GM12878 (cell line): ENCODE measurements around the gene IPPK. TPM values are rescaled to one million over a fixed set of nuclear protein-coding genes. Genes with fewer than 3 reads are reported as not detected.

ENCODE experiments used
- ATAC-seq: fragments of 200-7000 bp; cut with Tn5 transposase; 3 replicates; pipeline ENCODE4 v1.9.1; 2020; ENCODE audit warnings: mild to moderate bottlenecking, moderate library complexity
- BruUV-seq: library from RNA; stranded (reverse); fragments of 400-500 nt; replicated peaks from 2 replicates; lab custom pipeline; 2021; lab: Mats Ljungman, UMichigan
- CTCF ChIA-PET: fragments of 300-600 bp; sonication (Branson Sonifier 250); formaldehyde crosslinking; extraction: SDS; loops from one replicate; lab custom pipeline; 2021; ENCODE audit warnings: inconsistent platforms; lab: Yijun Ruan, JAX
- POLR2A ChIA-PET: fragments of 350-600 bp; formaldehyde crosslinking; extraction: SDS; loops from one replicate; lab custom pipeline; 2021; ENCODE audit warnings: inconsistent platforms; lab: Charles Lee
- RAD21 ChIA-PET: fragments of 300-600 bp; sonication (Branson Sonifier 250); formaldehyde crosslinking; loops from one replicate; lab custom pipeline; 2023; ENCODE audit warnings: antibody characterized with exemption; ENCODE audit not compliant: unreplicated experiment; lab: Charles Lee
- SMC1A ChIA-PET: fragments of 300-600 bp; sonication (Branson Sonifier 250); formaldehyde crosslinking; loops from one replicate; lab custom pipeline; 2023; ENCODE audit not compliant: unreplicated experiment, uncharacterized antibody; lab: Charles Lee
- DNase-seq: peaks from one replicate; pipeline ENCODE4 v3.0.0-alpha.2; 2011; ENCODE audit warnings: low read depth, low spot score
- FAIRE-seq: peaks from 3 replicates; lab custom pipeline; 2011; peaks lifted over from hg19 to GRCh38; lab: Jason Lieb, UNC
- H2AFZ ChIP-seq: 2 replicates; pipeline ENCODE4 v1.6.0; 2011; ENCODE audit warnings: low read depth, low read length, control low read depth; ENCODE audit not compliant: control insufficient read depth
- H3K27ac ChIP-seq: 2 replicates; pipeline ENCODE4 v1.5.1; 2011; ENCODE audit warnings: control low read depth; ENCODE audit not compliant: control insufficient read depth, insufficient read depth
- H3K27me3 ChIP-seq, 2 experiments: replicated peaks in 1 of 2; 2 replicates each; pipeline versions ENCODE4 v1.6.0 to v1.6.1; 2011; ENCODE audit warnings: low read length in 1 of 2; ENCODE audit not compliant: control insufficient read depth in 2 of 2, insufficient read depth in 2 of 2
- H3K36me3 ChIP-seq, 2 experiments: 2 replicates each; pipeline ENCODE4 v1.5.1; 2011; ENCODE audit warnings: low read length in 1 of 2; ENCODE audit not compliant: control insufficient read depth in 2 of 2, insufficient read depth in 2 of 2
- H3K4me1 ChIP-seq: 2 replicates; pipeline ENCODE4 v1.6.1; 2011; ENCODE audit warnings: mild to moderate bottlenecking, low read length, moderate library complexity, mixed read lengths; ENCODE audit not compliant: control insufficient read depth, insufficient read depth
- H3K4me2 ChIP-seq: 2 replicates; pipeline ENCODE4 v1.6.0; 2011; ENCODE audit warnings: control low read depth; ENCODE audit not compliant: control insufficient read depth, insufficient read depth
- H3K4me3 ChIP-seq: fragments of 200-600 bp; sonication (generic); 2 replicates; pipeline ENCODE4 v1.5.1; 2016
- H3K79me2 ChIP-seq: 2 replicates; pipeline ENCODE4 v1.6.0; 2011; ENCODE audit warnings: low read length; ENCODE audit not compliant: control insufficient read depth, insufficient read depth
- H3K9ac ChIP-seq: 2 replicates; pipeline ENCODE4 v1.8.0; 2011; ENCODE audit warnings: low read length, control low read depth, mixed read lengths; ENCODE audit not compliant: control insufficient read depth, insufficient read depth
- H3K9me3 ChIP-seq: replicated peaks from 3 replicates; pipeline ENCODE4 v1.5.1; 2011; ENCODE audit warnings: mild to moderate bottlenecking, low read length; ENCODE audit not compliant: control insufficient read depth, insufficient read depth
- H4K20me1 ChIP-seq: 2 replicates; pipeline ENCODE4 v1.6.0; 2011; ENCODE audit not compliant: control insufficient read depth, insufficient read depth
- ATF7 ChIP-seq: fragments of 450-650 bp; IDR thresholded peaks from 2 replicates; pipeline ENCODE4 v1.6.1; 2016; ENCODE audit warnings: low read depth, mild to moderate bottlenecking
- BCL11A ChIP-seq: IDR thresholded peaks from 2 replicates; pipeline ENCODE4 v1.6.1; 2011; ENCODE audit warnings: low read depth, low read length
- BMI1 ChIP-seq: fragments of 450-650 bp; IDR thresholded peaks from 2 replicates; pipeline ENCODE4 v1.6.1; 2016; ENCODE audit warnings: mild to moderate bottlenecking, moderate library complexity, borderline replicate concordance
- CEBPZ ChIP-seq: fragments of 150-350 bp; IDR thresholded peaks from 2 replicates; pipeline ENCODE4 v1.6.1; 2016; ENCODE audit warnings: low read depth, low read length
- E2F8 ChIP-seq: fragments of 450-650 bp; IDR thresholded peaks from 2 replicates; pipeline ENCODE4 v1.6.1; 2018; ENCODE audit warnings: mild to moderate bottlenecking, low read depth, moderate library complexity; ENCODE audit not compliant: partially characterized antibody
- HDAC6 ChIP-seq: fragments of 200-600 bp; sonication (generic); IDR thresholded peaks from one replicate; pipeline ENCODE4 v1.8.0; 2017; ENCODE audit warnings: antibody characterized with exemption; ENCODE audit not compliant: unreplicated experiment
- RCOR1 ChIP-seq: conservative IDR thresholded peaks from 2 replicates; pipeline ENCODE4 v1.6.1; 2012; ENCODE audit warnings: low read depth, low read length, improper control_type of control experiment
- REST ChIP-seq: IDR thresholded peaks from 2 replicates; pipeline ENCODE4 v1.6.1; 2012; ENCODE audit warnings: mild to moderate bottlenecking, low read depth, low read length
- SMC3 ChIP-seq: IDR thresholded peaks from 2 replicates; pipeline ENCODE4 v1.6.1; 2011; ENCODE audit warnings: low read length, improper control_type of control experiment, borderline replicate concordance
- TARDBP ChIP-seq: IDR thresholded peaks from 2 replicates; pipeline ENCODE4 v1.6.1; 2016; ENCODE audit warnings: borderline replicate concordance
- TCF12 ChIP-seq: IDR thresholded peaks from 2 replicates; pipeline ENCODE4 v1.6.1; 2011; ENCODE audit warnings: low read depth, mild to moderate bottlenecking, low read length
- WGBS: methylation state at CpG from one replicate; pipeline ENCODE4 v1.1.6; 2016; ENCODE audit warnings: low lambda C conversion rate; ENCODE audit not compliant: insufficient replicate concordance, insufficient coverage; ENCODE audit errors: missing lambda C conversion rate; 5-methylcytosine and 5-hydroxymethylcytosine counted together
- in situ Hi-C: fragments of 300-500 bp; cut with MboI; formaldehyde crosslinking; loops from 9 replicates; pipeline ENCODE4 v1.14.3; 2018; ENCODE audit warnings: mixed read lengths
- intact Hi-C: fragments of 100-400 bp; cut with micrococcal nuclease; formaldehyde crosslinking; loops from one replicate; pipeline ENCODE4 v1.14.2; 2022; ENCODE audit not compliant: unreplicated experiment
- polyA plus RNA-seq, 11 experiments: library from polyadenylated mRNA; depleted of rRNA in 4 of 11; unstranded in 6 of 11; stranded (reverse) in 5 of 11; fragments of >200 nt; fragmentation: Nextera tagmentation in 4 of 11; fragmentation: Illumina TruSeq in 1 of 11; extraction: Ambion mirVana in 4 of 11; extraction: Trizol in 1 of 11; gene quantifications; 1 replicate in 1 of 11; 2 replicates in 10 of 11; pipeline versions ENCODE4 v1.2.1 to v1.2.3, GENCODE V29; 2011 to 2016; ENCODE audit warnings: inconsistent platforms in 2 of 11, missing spikeins in 2 of 11, low read depth in 1 of 11
- total RNA-seq, 4 experiments: library from RNA; depleted of rRNA in 3 of 4; stranded (reverse); fragments of >200 nt in 3 of 4; fragmentation: Illumina TruSeq in 1 of 4; extraction: Trizol in 1 of 4; gene quantifications; 2 replicates each; pipeline versions ENCODE4 v1.2.1 to v1.2.3, GENCODE V29; 2013 to 2021
- TF ChIP-seq, protein P1 (sequence below): fragments of 450-650 bp; formaldehyde crosslinking; IDR thresholded peaks from 2 replicates; pipeline ENCODE4 v1.5.0; 2022; ENCODE audit warnings: mild to moderate bottlenecking, missing genetic modification characterization

Gene IPPK
- total and polyA plus RNA-seq, 10 of the 15 experiments (the other 5 are each of a cell fraction or from before 2014, with no cell fraction given), result 2.1 to 22.1 (median 11.4) TPM

DNA sequence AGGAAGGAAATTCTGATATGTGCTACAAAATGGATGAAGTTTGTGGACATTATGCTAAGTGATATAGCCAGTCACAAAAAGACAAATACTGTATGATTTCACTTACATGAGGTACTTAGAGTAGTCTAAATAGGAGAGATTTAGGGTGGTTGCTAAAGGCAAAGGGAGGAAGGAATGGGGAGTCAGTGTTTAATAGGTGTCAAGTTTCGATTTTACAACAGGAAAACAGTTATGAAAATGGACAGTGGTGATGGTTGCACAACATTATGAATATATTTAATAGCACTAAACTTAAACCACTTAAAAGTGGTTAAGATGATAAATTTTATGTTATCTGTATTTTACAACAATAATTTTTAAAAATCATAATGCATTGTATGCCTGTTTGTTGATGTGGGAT is 93.8 kb downstream of the IPPK start:
- Histone ChIP-seq H3K4me1 (no peaks in the 10 kb centered on the region), H3K9ac (no peak overlapping the region), H3K4me2 (no peak overlapping the region), H3K27ac (no peak overlapping the region), H3K4me3 (no peak overlapping the region), H3K9me3 (no peaks in the 10 kb centered on the region), H3K27me3 (no peaks in the 10 kb centered on the region), H3K79me2 (no peaks in the 10 kb centered on the region), H4K20me1 (no peaks in the 10 kb centered on the region), H2AFZ (no peak overlapping the region), H3K36me3 (no peaks in the 10 kb centered on the region)
- FAIRE-seq (no peak), DNase-seq (no peak), ATAC-seq (no peak)
- no TSS peak for BruUV-seq
- CTCF ChIA-PET, result no interaction called here
- WGBS, result 0% methylated on average over 1 of the region's 1 CpG
- RAD21 ChIA-PET, result no interaction called here
- POLR2A ChIA-PET, result no interaction called here
- intact Hi-C loops, result no loop called here
- SMC1A ChIA-PET, result no interaction called here
- in situ Hi-C loops, result no loop called here
- no peak for TF ChIP-seq SMC3
- TF ChIP-seq, protein P1, sequence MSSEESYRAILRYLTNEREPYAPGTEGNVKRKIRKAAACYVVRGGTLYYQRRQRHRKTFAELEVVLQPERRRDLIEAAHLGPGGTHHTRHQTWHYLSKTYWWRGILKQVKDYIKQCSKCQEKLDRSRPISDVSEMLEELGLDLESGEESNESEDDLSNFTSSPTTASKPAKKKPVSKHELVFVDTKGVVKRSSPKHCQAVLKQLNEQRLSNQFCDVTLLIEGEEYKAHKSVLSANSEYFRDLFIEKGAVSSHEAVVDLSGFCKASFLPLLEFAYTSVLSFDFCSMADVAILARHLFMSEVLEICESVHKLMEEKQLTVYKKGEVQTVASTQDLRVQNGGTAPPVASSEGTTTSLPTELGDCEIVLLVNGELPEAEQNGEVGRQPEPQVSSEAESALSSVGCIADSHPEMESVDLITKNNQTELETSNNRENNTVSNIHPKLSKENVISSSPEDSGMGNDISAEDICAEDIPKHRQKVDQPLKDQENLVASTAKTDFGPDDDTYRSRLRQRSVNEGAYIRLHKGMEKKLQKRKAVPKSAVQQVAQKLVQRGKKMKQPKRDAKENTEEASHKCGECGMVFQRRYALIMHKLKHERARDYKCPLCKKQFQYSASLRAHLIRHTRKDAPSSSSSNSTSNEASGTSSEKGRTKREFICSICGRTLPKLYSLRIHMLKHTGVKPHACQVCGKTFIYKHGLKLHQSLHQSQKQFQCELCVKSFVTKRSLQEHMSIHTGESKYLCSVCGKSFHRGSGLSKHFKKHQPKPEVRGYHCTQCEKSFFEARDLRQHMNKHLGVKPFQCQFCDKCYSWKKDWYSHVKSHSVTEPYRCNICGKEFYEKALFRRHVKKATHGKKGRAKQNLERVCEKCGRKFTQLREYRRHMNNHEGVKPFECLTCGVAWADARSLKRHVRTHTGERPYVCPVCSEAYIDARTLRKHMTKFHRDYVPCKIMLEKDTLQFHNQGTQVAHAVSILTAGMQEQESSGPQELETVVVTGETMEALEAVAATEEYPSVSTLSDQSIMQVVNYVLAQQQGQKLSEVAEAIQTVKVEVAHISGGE (CRISPR knock-in tag), result no peak
- no peak for TF ChIP-seq HDAC6
- no peak for TF ChIP-seq CEBPZ
- TF ChIP-seq E2F8, result no peak
- TF ChIP-seq BCL11A, result no peak
- no peak for TF ChIP-seq REST
- no peak for TF ChIP-seq TARDBP
- no peak for TF ChIP-seq BMI1
- TF ChIP-seq RCOR1, result no peak
- TF ChIP-seq TCF12, result no peak
- no peak for TF ChIP-seq ATF7
